HEK293 (cell line): ENCODE measurements around the gene FHL1.

Experiments
- CTCF ChIA-PET: fragments of 350-600 bp; formaldehyde crosslinking; extraction: SDS; loops from one replicate; lab custom pipeline; 2021; ENCODE audit warnings: antibody characterized with exemption; lab: Yijun Ruan, JAX
- POLR2A ChIA-PET: fragments of 300-600 bp; formaldehyde crosslinking; extraction: SDS; loops from one replicate; lab custom pipeline; 2020; ENCODE audit warnings: antibody characterized with exemption, inconsistent platforms; lab: Yijun Ruan, JAX
- H3K27ac ChIP-seq: fragments of 200-500 bp; sonication (Bioruptor generic); 2 replicates; pipeline ENCODE4 v1.5.1; 2014; ENCODE audit warnings: low read depth, low read length, control low read depth, inconsistent platforms; ENCODE audit errors: extremely low read depth
- H3K36me3 ChIP-seq, 2 experiments: fragments of 200-500 bp in 1 of 2; sonication (Bioruptor generic) in 1 of 2; 1 replicate in 1 of 2; 2 replicates in 1 of 2; pipeline ENCODE4 v1.5.1; 2014 to 2017; ENCODE audit warnings: inconsistent platforms in 2 of 2, low read length in 2 of 2; ENCODE audit not compliant: control insufficient read depth in 2 of 2, insufficient read depth in 1 of 2
- H3K4me1 ChIP-seq: fragments of 200-500 bp; sonication (Bioruptor generic); 2 replicates; pipeline ENCODE4 v1.5.1; 2014; ENCODE audit warnings: mild to moderate bottlenecking, low read length, inconsistent platforms; ENCODE audit not compliant: control insufficient read depth, insufficient read depth
- H3K4me3 ChIP-seq: 2 replicates; pipeline ENCODE4 v1.5.1; 2011; ENCODE audit warnings: low read depth, mild to moderate bottlenecking, control low read depth, low read length, moderate library complexity
- H3K9me3 ChIP-seq: fragments of 200-500 bp; sonication (Bioruptor generic); 2 replicates; pipeline ENCODE4 v1.5.1; 2014; ENCODE audit warnings: low read depth, low read length, inconsistent platforms; ENCODE audit not compliant: control insufficient read depth, insufficient read depth
- FEZF1 ChIP-seq: fragments of 450-650 bp; formaldehyde crosslinking; IDR thresholded peaks from 2 replicates; pipeline ENCODE4 v1.5.1; 2016; ENCODE audit warnings: missing biosample characterization, missing genetic modification characterization
- IKZF3 ChIP-seq: fragments of 450-650 bp; IDR thresholded peaks from 2 replicates; pipeline ENCODE4 v1.5.0; 2018; ENCODE audit warnings: missing biosample characterization, mild to moderate bottlenecking, missing genetic modification characterization, moderate library complexity
- OSR2 ChIP-seq: fragments of 450-650 bp; formaldehyde crosslinking; IDR thresholded peaks from 2 replicates; pipeline ENCODE4 v1.5.1; 2016; ENCODE audit warnings: missing biosample characterization, missing genetic modification characterization
- RBAK ChIP-seq: fragments of 450-650 bp; formaldehyde crosslinking; IDR thresholded peaks from 2 replicates; pipeline ENCODE4 v1.5.1; 2016; ENCODE audit warnings: missing biosample characterization, missing genetic modification characterization
- TCF7L2 ChIP-seq: IDR thresholded peaks from 2 replicates; pipeline ENCODE4 v1.6.1; 2011; ENCODE audit warnings: low read depth, mild to moderate bottlenecking, inconsistent platforms, low read length, moderate library complexity, borderline replicate concordance
- YY2 ChIP-seq: fragments of 450-650 bp; formaldehyde crosslinking; IDR thresholded peaks from 2 replicates; pipeline ENCODE4 v1.5.1; 2016; ENCODE audit warnings: missing biosample characterization, missing genetic modification characterization
- ZNF133 ChIP-seq: fragments of 450-650 bp; formaldehyde crosslinking; IDR thresholded peaks from 2 replicates; pipeline ENCODE4 v1.5.1; 2016; ENCODE audit warnings: missing biosample characterization, missing genetic modification characterization
- ZNF214 ChIP-seq: fragments of 450-650 bp; formaldehyde crosslinking; IDR thresholded peaks from 2 replicates; pipeline ENCODE4 v1.5.1; 2017; ENCODE audit warnings: missing biosample characterization, mild to moderate bottlenecking, missing genetic modification characterization, borderline replicate concordance
- ZNF391 ChIP-seq: fragments of 450-650 bp; formaldehyde crosslinking; IDR thresholded peaks from 2 replicates; pipeline ENCODE4 v1.5.1; 2016; ENCODE audit warnings: low read depth, missing biosample characterization, missing genetic modification characterization, borderline replicate concordance
- ZNF433 ChIP-seq: fragments of 450-650 bp; formaldehyde crosslinking; IDR thresholded peaks from 2 replicates; pipeline ENCODE4 v1.5.1; 2016; ENCODE audit warnings: missing biosample characterization, missing genetic modification characterization, low read depth
- ZNF544 ChIP-seq: fragments of 450-650 bp; formaldehyde crosslinking; IDR thresholded peaks from 2 replicates; pipeline ENCODE4 v1.5.0; 2017; ENCODE audit warnings: missing biosample characterization, missing genetic modification characterization
- ZNF629 ChIP-seq: fragments of 450-650 bp; formaldehyde crosslinking; IDR thresholded peaks from 2 replicates; pipeline ENCODE4 v1.5.1; 2017; ENCODE audit warnings: missing biosample characterization, missing genetic modification characterization
- ZNF654 ChIP-seq: fragments of 450-650 bp; formaldehyde crosslinking; IDR thresholded peaks from 2 replicates; pipeline ENCODE4 v1.5.1; 2016; ENCODE audit warnings: low read depth, missing biosample characterization, missing genetic modification characterization
- ZNF76 ChIP-seq: fragments of 450-650 bp; formaldehyde crosslinking; IDR thresholded peaks from 2 replicates; pipeline ENCODE4; 2016; ENCODE audit warnings: low read depth, missing biosample characterization, missing genetic modification characterization, borderline replicate concordance
- TF ChIP-seq, protein P1 (sequence below): fragments of 450-650 bp; formaldehyde crosslinking; IDR thresholded peaks from 2 replicates; pipeline ENCODE4 v1.5.1; 2016; ENCODE audit warnings: missing biosample characterization, missing genetic modification characterization
- TF ChIP-seq, protein P2 (sequence below): fragments of 450-650 bp; IDR thresholded peaks from 2 replicates; pipeline ENCODE4 v1.5.1; 2018; ENCODE audit warnings: missing biosample characterization, missing genetic modification characterization
- TF ChIP-seq, protein P3 (sequence below): fragments of 450-650 bp; formaldehyde crosslinking; optimal IDR thresholded peaks from 2 replicates; pipeline ENCODE3; 2016; ENCODE audit warnings: missing biosample characterization, mild to moderate bottlenecking, missing genetic modification characterization
- TF ChIP-seq, protein P4 (sequence below): fragments of 450-650 bp; formaldehyde crosslinking; IDR thresholded peaks from 2 replicates; pipeline ENCODE4 v1.5.1; 2016; ENCODE audit warnings: missing biosample characterization, missing genetic modification characterization
- TF ChIP-seq, protein P5 (sequence below): fragments of 450-650 bp; formaldehyde crosslinking; IDR thresholded peaks from 2 replicates; pipeline ENCODE4 v1.5.1; 2016; ENCODE audit warnings: missing biosample characterization, missing genetic modification characterization
- TF ChIP-seq, protein P6 (sequence below): fragments of 450-650 bp; formaldehyde crosslinking; IDR thresholded peaks from 2 replicates; pipeline ENCODE4 v1.5.1; 2017; ENCODE audit warnings: missing biosample characterization, missing genetic modification characterization
- TF ChIP-seq, protein P7 (sequence below): fragments of 450-650 bp; IDR thresholded peaks from 2 replicates; pipeline ENCODE4 v1.5.1; 2018; ENCODE audit warnings: missing biosample characterization, mild to moderate bottlenecking, missing genetic modification characterization

Gene FHL1

DNA sequence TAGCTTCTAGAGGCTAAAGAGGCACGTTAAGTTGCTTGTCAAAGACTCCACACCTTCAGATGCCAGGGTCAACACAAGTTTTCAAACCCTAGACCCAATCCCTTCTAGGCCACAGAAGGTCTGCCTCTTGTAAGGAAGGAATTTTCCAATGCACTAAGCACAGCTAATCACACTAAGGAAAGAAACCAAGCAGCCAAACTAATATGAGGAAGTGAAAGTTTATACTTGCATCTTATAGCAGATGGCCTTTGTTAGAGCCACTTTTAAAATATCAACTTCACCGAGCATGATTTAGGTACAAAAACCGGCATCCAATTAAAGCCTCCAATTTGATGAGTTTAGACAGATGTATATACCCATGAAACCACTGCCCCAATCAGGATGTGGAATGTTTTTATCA is 9.9 kb downstream of the FHL1 start (continued):
- TF ChIP-seq, protein P1, sequence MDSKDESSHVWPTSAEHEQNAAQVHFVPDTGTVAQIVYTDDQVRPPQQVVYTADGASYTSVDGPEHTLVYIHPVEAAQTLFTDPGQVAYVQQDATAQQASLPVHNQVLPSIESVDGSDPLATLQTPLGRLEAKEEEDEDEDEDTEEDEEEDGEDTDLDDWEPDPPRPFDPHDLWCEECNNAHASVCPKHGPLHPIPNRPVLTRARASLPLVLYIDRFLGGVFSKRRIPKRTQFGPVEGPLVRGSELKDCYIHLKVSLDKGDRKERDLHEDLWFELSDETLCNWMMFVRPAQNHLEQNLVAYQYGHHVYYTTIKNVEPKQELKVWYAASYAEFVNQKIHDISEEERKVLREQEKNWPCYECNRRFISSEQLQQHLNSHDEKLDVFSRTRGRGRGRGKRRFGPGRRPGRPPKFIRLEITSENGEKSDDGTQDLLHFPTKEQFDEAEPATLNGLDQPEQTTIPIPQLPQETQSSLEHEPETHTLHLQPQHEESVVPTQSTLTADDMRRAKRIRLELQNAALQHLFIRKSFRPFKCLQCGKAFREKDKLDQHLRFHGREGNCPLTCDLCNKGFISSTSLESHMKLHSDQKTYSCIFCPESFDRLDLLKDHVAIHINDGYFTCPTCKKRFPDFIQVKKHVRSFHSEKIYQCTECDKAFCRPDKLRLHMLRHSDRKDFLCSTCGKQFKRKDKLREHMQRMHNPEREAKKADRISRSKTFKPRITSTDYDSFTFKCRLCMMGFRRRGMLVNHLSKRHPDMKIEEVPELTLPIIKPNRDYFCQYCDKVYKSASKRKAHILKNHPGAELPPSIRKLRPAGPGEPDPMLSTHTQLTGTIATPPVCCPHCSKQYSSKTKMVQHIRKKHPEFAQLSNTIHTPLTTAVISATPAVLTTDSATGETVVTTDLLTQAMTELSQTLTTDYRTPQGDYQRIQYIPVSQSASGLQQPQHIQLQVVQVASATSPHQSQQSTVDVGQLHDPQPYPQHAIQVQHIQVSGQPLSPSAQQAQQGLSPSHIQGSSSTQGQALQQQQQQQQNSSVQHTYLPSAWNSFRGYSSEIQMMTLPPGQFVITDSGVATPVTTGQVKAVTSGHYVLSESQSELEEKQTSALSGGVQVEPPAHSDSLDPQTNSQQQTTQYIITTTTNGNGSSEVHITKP (tag by site-specific recombination): no peak
- TF ChIP-seq YY2 (tag by site-specific recombination): no peak
- no peak for TF ChIP-seq ZNF391 (tag by site-specific recombination)
- no peak for TF ChIP-seq ZNF133 (tag by site-specific recombination)
- TF ChIP-seq, protein P2, sequence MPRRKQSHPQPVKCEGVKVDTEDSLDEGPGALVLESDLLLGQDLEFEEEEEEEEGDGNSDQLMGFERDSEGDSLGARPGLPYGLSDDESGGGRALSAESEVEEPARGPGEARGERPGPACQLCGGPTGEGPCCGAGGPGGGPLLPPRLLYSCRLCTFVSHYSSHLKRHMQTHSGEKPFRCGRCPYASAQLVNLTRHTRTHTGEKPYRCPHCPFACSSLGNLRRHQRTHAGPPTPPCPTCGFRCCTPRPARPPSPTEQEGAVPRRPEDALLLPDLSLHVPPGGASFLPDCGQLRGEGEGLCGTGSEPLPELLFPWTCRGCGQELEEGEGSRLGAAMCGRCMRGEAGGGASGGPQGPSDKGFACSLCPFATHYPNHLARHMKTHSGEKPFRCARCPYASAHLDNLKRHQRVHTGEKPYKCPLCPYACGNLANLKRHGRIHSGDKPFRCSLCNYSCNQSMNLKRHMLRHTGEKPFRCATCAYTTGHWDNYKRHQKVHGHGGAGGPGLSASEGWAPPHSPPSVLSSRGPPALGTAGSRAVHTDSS (tag by site-specific recombination): no peak
- TF ChIP-seq, protein P3, sequence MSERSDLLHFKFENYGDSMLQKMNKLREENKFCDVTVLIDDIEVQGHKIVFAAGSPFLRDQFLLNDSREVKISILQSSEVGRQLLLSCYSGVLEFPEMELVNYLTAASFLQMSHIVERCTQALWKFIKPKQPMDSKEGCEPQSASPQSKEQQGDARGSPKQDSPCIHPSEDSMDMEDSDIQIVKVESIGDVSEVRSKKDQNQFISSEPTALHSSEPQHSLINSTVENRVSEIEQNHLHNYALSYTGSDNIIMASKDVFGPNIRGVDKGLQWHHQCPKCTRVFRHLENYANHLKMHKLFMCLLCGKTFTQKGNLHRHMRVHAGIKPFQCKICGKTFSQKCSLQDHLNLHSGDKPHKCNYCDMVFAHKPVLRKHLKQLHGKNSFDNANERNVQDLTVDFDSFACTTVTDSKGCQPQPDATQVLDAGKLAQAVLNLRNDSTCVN (tag by site-specific recombination): no peak
- TF ChIP-seq, all 188 proteins: peak for 0

DNA sequence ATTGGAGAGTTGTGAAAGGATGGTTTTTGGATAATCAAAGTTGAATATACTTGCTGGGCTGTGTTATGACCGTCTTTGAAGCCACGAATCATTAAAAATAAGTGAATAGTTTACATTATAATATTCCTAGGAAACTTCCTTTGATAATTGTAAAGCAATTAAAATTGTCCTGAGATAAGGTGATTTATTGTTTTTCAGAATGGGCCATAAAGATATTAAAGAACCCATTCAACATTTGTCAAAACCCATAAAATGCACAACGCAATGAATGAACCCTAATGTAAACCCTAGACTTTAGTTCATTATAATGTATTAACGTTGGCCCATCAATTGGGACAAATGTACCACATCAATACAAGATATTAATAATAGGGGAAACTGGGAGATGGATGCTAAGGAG is 11.4 kb downstream of the FHL1 start:
- ChIA-PET CTCF (interaction anchor here (1.0 to 7.5 kb wide), 2 partner anchors 53 to 130 kb away, joined by 3 to 92 read pairs; no protein-coding TSS in a partner anchor), POLR2A (no interaction called here)
- peaks cover 6% of the 10 kb centered on the region; the same call in 1 of the 2 replicates for H3K4me1 ChIP-seq
- H3K9me3 ChIP-seq: no peaks in the 10 kb centered on the region
- H3K27ac ChIP-seq: no peak overlapping the region
- H3K4me3 ChIP-seq: no peak overlapping the region
- H3K36me3 ChIP-seq: no peaks in the 10 kb centered on the region
- TF ChIP-seq ZNF76 (tag by site-specific recombination) (no peak), TCF7L2 (0 out of 2 replicates have a peak, but pooled peaks have one; percentile 51), IKZF3 (tag by site-specific recombination) (peak; percentile 66; the same call in 1 of the 2 replicates), ZNF654 (tag by site-specific recombination) (no peak), FEZF1 (tag by site-specific recombination) (peak; percentile 43), ZNF629 (no peak), RBAK (tag by site-specific recombination) (no peak), ZNF433 (tag by site-specific recombination) (no peak), ZNF214 (tag by site-specific recombination) (no peak), ZNF544 (tag by site-specific recombination) (no peak), OSR2 (tag by site-specific recombination) (0 out of 2 replicates have a peak, but pooled peaks have one; percentile 5)
- TF ChIP-seq, protein P4, sequence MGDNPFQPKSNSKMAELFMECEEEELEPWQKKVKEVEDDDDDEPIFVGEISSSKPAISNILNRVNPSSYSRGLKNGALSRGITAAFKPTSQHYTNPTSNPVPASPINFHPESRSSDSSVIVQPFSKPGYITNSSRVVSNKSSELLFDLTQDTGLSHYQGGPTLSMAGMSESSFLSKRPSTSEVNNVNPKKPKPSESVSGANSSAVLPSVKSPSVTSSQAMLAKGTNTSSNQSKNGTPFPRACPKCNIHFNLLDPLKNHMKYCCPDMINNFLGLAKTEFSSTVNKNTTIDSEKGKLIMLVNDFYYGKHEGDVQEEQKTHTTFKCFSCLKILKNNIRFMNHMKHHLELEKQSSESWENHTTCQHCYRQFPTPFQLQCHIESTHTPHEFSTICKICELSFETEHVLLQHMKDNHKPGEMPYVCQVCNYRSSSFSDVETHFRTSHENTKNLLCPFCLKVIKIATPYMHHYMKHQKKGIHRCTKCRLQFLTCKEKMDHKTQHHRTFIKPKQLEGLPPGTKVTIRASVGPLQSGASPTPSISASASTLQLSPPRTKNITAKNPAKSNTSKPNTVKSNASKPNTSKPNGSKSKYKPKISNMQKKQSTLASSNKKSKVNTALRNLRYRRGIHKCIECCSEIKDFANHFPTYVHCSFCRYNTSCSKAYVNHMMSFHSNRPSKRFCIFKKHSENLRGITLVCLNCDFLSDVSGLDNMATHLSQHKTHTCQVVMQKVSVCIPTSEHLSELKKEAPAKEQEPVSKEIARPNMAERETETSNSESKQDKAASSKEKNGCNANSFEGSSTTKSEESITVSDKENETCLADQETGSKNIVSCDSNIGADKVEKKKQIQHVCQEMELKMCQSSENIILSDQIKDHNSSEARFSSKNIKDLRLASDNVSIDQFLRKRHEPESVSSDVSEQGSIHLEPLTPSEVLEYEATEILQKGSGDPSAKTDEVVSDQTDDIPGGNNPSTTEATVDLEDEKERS: no peak
- TF ChIP-seq, protein P5, sequence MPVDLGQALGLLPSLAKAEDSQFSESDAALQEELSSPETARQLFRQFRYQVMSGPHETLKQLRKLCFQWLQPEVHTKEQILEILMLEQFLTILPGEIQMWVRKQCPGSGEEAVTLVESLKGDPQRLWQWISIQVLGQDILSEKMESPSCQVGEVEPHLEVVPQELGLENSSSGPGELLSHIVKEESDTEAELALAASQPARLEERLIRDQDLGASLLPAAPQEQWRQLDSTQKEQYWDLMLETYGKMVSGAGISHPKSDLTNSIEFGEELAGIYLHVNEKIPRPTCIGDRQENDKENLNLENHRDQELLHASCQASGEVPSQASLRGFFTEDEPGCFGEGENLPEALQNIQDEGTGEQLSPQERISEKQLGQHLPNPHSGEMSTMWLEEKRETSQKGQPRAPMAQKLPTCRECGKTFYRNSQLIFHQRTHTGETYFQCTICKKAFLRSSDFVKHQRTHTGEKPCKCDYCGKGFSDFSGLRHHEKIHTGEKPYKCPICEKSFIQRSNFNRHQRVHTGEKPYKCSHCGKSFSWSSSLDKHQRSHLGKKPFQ (tag by site-specific recombination): no peak
- TF ChIP-seq, protein P6, sequence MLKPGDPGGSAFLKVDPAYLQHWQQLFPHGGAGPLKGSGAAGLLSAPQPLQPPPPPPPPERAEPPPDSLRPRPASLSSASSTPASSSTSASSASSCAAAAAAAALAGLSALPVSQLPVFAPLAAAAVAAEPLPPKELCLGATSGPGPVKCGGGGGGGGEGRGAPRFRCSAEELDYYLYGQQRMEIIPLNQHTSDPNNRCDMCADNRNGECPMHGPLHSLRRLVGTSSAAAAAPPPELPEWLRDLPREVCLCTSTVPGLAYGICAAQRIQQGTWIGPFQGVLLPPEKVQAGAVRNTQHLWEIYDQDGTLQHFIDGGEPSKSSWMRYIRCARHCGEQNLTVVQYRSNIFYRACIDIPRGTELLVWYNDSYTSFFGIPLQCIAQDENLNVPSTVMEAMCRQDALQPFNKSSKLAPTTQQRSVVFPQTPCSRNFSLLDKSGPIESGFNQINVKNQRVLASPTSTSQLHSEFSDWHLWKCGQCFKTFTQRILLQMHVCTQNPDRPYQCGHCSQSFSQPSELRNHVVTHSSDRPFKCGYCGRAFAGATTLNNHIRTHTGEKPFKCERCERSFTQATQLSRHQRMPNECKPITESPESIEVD (tag by site-specific recombination): peak; percentile 60; the same call in 1 of the 2 replicates
- TF ChIP-seq, protein P7, sequence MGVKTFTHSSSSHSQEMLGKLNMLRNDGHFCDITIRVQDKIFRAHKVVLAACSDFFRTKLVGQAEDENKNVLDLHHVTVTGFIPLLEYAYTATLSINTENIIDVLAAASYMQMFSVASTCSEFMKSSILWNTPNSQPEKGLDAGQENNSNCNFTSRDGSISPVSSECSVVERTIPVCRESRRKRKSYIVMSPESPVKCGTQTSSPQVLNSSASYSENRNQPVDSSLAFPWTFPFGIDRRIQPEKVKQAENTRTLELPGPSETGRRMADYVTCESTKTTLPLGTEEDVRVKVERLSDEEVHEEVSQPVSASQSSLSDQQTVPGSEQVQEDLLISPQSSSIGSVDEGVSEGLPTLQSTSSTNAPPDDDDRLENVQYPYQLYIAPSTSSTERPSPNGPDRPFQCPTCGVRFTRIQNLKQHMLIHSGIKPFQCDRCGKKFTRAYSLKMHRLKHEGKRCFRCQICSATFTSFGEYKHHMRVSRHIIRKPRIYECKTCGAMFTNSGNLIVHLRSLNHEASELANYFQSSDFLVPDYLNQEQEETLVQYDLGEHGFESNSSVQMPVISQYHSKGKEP: no peak
